HCT116 (cell line): ENCODE results near the gene IL31. TPM values are rescaled to one million over a fixed set of nuclear protein-coding genes. Genes with fewer than 3 reads are reported as not detected.

Source experiments
- ATAC-seq: fragments of 200-7000 bp; cut with Tn5 transposase; 2 replicates; pipeline ENCODE4 v1.9.1; 2020; ENCODE audit warnings: mild to moderate bottlenecking, moderate library complexity
- BruUV-seq: library from RNA; stranded (reverse); fragments of 400-500 nt; replicated peaks from 2 replicates; lab custom pipeline; 2021; lab: Mats Ljungman, UMichigan
- CTCF ChIA-PET: fragments of 300-600 bp; sonication (Branson Sonifier 250); formaldehyde crosslinking; loops from one replicate; lab custom pipeline; 2021; ENCODE audit warnings: antibody characterized with exemption; lab: Charles Lee
- POLR2A ChIA-PET: fragments of 300-600, 350-600 bp; sonication (Branson Sonifier 250); formaldehyde crosslinking; loops from one replicate; lab custom pipeline; 2021; ENCODE audit warnings: antibody characterized with exemption; lab: Charles Lee
- RAD21 ChIA-PET, 2 experiments: fragments of 300-600 bp; sonication (Branson Sonifier 250); formaldehyde crosslinking; loops; one replicate each; lab custom pipeline; 2023; ENCODE audit warnings: low total read pairs in 2 of 2; ENCODE audit not compliant: uncharacterized antibody in 2 of 2, unreplicated experiment in 2 of 2, low non-redundant PET in 1 of 2; lab: Charles Lee
- DNase-seq: peaks from one replicate; pipeline ENCODE4 v3.0.0-alpha.2; 2010; ENCODE audit warnings: low read depth, low spot score
- H2AFZ ChIP-seq: fragments of 200-600 bp; shearing (Covaris generic), sonication (generic); 2 replicates; pipeline ENCODE4 v1.6.1; 2017; ENCODE audit warnings: low read depth, mixed run types, mixed read lengths, antibody characterized with exemption, low read length; ENCODE audit not compliant: poor library complexity, severe bottlenecking
- H3K27ac ChIP-seq: 2 replicates; pipeline ENCODE4 v1.5.1; 2012; ENCODE audit warnings: low read depth, low read length
- H3K27me3 ChIP-seq: fragments of 200-600 bp; sonication (generic); 2 replicates; pipeline ENCODE4 v1.6.1; 2016; ENCODE audit warnings: mixed run types, low read length, mixed read lengths; ENCODE audit not compliant: insufficient read depth
- H3K36me3 ChIP-seq, 2 experiments: fragments of 200-500 bp in 1 of 2; fragments of 200-600 bp in 1 of 2; sonication (Bioruptor generic) in 1 of 2; sonication (generic) in 1 of 2; 2 replicates each; pipeline versions ENCODE4 v1.5.1 to v1.6.1; 2014 to 2016; ENCODE audit warnings: low read length in 2 of 2, inconsistent platforms in 1 of 2, mixed read lengths in 1 of 2, mixed run types in 1 of 2; ENCODE audit not compliant: insufficient read depth in 2 of 2, control insufficient read depth in 1 of 2
- H3K4me1 ChIP-seq, 2 experiments: fragments of 200-600 bp in 1 of 2; sonication (generic) in 1 of 2; 2 replicates each; pipeline versions ENCODE4 v1.5.1 to v1.6.1; 2012 to 2017; ENCODE audit warnings: low read length in 2 of 2, inconsistent platforms in 1 of 2, mild to moderate bottlenecking in 1 of 2, mixed read lengths in 1 of 2, mixed run types in 1 of 2, moderate library complexity in 1 of 2; ENCODE audit not compliant: insufficient read depth in 2 of 2, control insufficient read depth in 1 of 2
- H3K4me2 ChIP-seq: fragments of 200-600 bp; sonication (generic); 2 replicates; pipeline ENCODE4 v1.6.1; 2017; ENCODE audit warnings: mixed run types, low read length, mixed read lengths
- H3K4me3 ChIP-seq, 2 experiments: fragments of 200-600 bp in 1 of 2; sonication (generic) in 1 of 2; replicated peaks in 1 of 2; 2 replicates each; pipeline ENCODE4 v1.5.1; 2011 to 2016; ENCODE audit warnings: low read length in 2 of 2, control low read depth in 1 of 2, low read depth in 1 of 2, mild to moderate bottlenecking in 1 of 2, mixed read lengths in 1 of 2, mixed run types in 1 of 2
- H3K79me2 ChIP-seq: fragments of 200-600 bp; sonication (generic); 2 replicates; pipeline ENCODE4 v1.6.1; 2017; ENCODE audit warnings: mild to moderate bottlenecking, mixed run types, low read length, moderate library complexity, mixed read lengths; ENCODE audit not compliant: insufficient read depth
- H3K9ac ChIP-seq: fragments of 200-600 bp; sonication (generic); 2 replicates; pipeline ENCODE4 v1.6.1; 2016; ENCODE audit warnings: low read length, mixed read lengths
- H3K9me2 ChIP-seq: fragments of 200-600 bp; sonication (generic), shearing (Covaris generic); 2 replicates; pipeline ENCODE4 v1.6.1; 2017; ENCODE audit warnings: mixed run types, mild to moderate bottlenecking, moderate library complexity; ENCODE audit not compliant: insufficient read depth
- H3K9me3 ChIP-seq, 2 experiments: fragments of 200-500 bp in 1 of 2; fragments of 200-600 bp in 1 of 2; sonication (Bioruptor generic) in 1 of 2; sonication (generic) in 1 of 2; 2 replicates each; pipeline ENCODE4 v1.6.1; 2014 to 2017; ENCODE audit warnings: low read length in 2 of 2, mixed read lengths in 2 of 2, inconsistent platforms in 1 of 2, low read depth in 1 of 2, mild to moderate bottlenecking in 1 of 2, mixed run types in 1 of 2, moderate library complexity in 1 of 2; ENCODE audit not compliant: control insufficient read depth in 1 of 2, insufficient read depth in 1 of 2
- H4K20me1 ChIP-seq: fragments of 200-600 bp; sonication (generic), shearing (Covaris generic); 2 replicates; pipeline ENCODE4 v1.6.1; 2017; ENCODE audit warnings: mixed run types, mild to moderate bottlenecking, moderate library complexity; ENCODE audit not compliant: insufficient read depth
- CBX3 ChIP-seq: IDR thresholded peaks from 2 replicates; pipeline ENCODE4 v1.6.1; 2012; ENCODE audit warnings: low read depth
- CEBPB ChIP-seq: IDR thresholded peaks from 2 replicates; pipeline ENCODE4 v1.6.1; 2012; ENCODE audit warnings: low read depth
- EGR1 ChIP-seq: IDR thresholded peaks from 2 replicates; pipeline ENCODE4 v1.6.1; 2012; ENCODE audit warnings: low read depth
- EZH2 ChIP-seq: fragments of 200-600 bp; sonication (generic); IDR thresholded peaks from 2 replicates; pipeline ENCODE4 v1.6.1; 2017; ENCODE audit warnings: antibody characterized with exemption, mixed run types
- EZH2phosphoT487 ChIP-seq: fragments of 200-600 bp; IDR thresholded peaks from 2 replicates; pipeline ENCODE4 v1.6.1; 2018; ENCODE audit warnings: antibody characterized with exemption, borderline replicate concordance
- FOSL1 ChIP-seq: IDR thresholded peaks from 2 replicates; pipeline ENCODE4 v1.6.1; 2012; ENCODE audit warnings: low read depth
- JUND ChIP-seq: IDR thresholded peaks from 2 replicates; pipeline ENCODE4 v1.6.1; 2012
- POLR2A ChIP-seq: IDR thresholded peaks from 2 replicates; pipeline ENCODE4 v1.7.0; 2011; ENCODE audit warnings: borderline replicate concordance; ENCODE audit not compliant: insufficient read depth, insufficient read length; ENCODE audit errors: extremely low read depth
- POLR2AphosphoS5 ChIP-seq: IDR thresholded peaks from 2 replicates; pipeline ENCODE4 v1.6.1; 2011; ENCODE audit warnings: mild to moderate bottlenecking, low read depth, low read length, moderate library complexity
- SIN3A ChIP-seq: IDR thresholded peaks from 2 replicates; pipeline ENCODE4 v1.6.1; 2012; ENCODE audit warnings: low read depth
- SRF ChIP-seq: IDR thresholded peaks from 2 replicates; pipeline ENCODE4 v1.6.1; 2012; ENCODE audit warnings: low read depth
- YY1 ChIP-seq: IDR thresholded peaks from 2 replicates; pipeline ENCODE4 v1.6.1; 2011; ENCODE audit warnings: low read length, low read depth, moderate library complexity, mild to moderate bottlenecking; ENCODE audit not compliant: insufficient replicate concordance; ENCODE audit errors: extremely low read depth
- intact Hi-C: fragments of 100-400 bp; cut with micrococcal nuclease; formaldehyde crosslinking; loops from 2 replicates; pipeline ENCODE4 v1.10.0; 2022
- total RNA-seq: library from RNA; stranded (reverse); gene quantifications from one replicate; pipeline ENCODE4 v1.2.1, GENCODE V29; 2021; ENCODE audit not compliant: unreplicated experiment
- TF ChIP-seq, protein P1 (sequence below): IDR thresholded peaks from 2 replicates; pipeline ENCODE4 v1.6.1; 2012; ENCODE audit warnings: low read depth
- TF ChIP-seq, protein P2 (sequence below): IDR thresholded peaks from 2 replicates; pipeline ENCODE4 v1.6.1; 2012
- TF ChIP-seq, protein P3 (sequence below): IDR thresholded peaks from 2 replicates; pipeline ENCODE4 v1.6.1; 2012
- TF ChIP-seq, protein P4 (sequence below), 3 experiments: fragments of 200-600 bp in 1 of 3; sonication (generic) in 1 of 3; IDR thresholded peaks in 2 of 3; conservative IDR thresholded peaks in 1 of 3; 2 replicates each; pipeline ENCODE4 v1.5.1; 2012 to 2017; ENCODE audit warnings: low read depth in 2 of 3, low read length in 2 of 3, antibody characterized with exemption in 1 of 3, borderline replicate concordance in 1 of 3, control low read depth in 1 of 3, mild to moderate bottlenecking in 1 of 3, mixed read lengths in 1 of 3, mixed run types in 1 of 3, moderate library complexity in 1 of 3; ENCODE audit not compliant: insufficient read depth in 1 of 3
- TF ChIP-seq, protein P5 (sequence below): IDR thresholded peaks from 2 replicates; pipeline ENCODE4 v1.6.1; 2011; ENCODE audit warnings: mild to moderate bottlenecking, low read length, moderate library complexity; ENCODE audit not compliant: insufficient replicate concordance; ENCODE audit errors: extremely low read depth

Gene IL31
- total RNA-seq, 1 experiment from 2014 or later, result not detected

DNA sequence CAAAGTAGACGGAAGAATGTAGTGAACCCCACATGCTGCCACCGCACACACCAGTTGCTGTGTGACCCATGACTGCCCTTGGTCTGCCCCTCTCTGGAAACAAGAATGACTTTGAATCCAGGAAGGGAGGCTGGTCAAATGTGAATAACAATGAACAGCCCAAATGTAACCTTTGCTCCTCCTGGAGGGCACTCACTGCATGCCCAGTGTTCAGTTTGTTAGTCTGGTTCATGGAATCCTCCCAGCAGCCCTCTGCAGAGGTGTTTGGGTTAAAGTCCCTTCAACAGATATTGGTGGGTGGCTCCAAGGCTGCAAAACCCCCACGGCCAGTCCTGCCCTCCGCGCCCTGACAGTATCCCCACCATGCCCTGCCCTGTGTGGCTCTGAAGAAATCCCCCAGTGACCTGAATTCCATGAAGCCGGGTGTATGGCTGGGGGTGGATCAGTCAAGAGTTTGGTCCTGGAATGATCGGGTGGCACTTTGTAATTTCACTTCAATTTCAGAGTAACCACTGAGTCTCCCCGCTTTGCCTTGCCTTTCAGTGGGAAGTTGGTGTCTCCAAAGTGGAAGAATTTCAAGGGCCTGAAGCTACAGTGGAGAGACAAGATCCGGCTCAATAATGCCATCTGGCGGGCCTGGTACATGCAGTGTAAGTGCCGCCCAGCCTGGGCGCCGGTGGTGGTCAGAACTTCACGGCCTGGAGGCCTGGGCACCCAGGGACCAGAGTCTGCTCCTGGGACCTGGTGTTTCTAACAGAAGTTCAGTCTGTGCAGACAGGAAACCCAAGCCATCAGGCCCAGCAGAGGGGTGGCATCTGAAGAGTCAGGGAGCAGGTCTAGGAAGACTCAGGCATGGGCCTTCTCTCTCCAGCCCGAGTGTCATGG is 47.1 kb downstream of the IL31 start:
- no peak overlapping the region for H3K4me3 ChIP-seq
- H4K20me1 ChIP-seq, result no peaks in the 10 kb centered on the region; the same call in 1 of the 2 replicates
- TF ChIP-seq, protein P1, sequence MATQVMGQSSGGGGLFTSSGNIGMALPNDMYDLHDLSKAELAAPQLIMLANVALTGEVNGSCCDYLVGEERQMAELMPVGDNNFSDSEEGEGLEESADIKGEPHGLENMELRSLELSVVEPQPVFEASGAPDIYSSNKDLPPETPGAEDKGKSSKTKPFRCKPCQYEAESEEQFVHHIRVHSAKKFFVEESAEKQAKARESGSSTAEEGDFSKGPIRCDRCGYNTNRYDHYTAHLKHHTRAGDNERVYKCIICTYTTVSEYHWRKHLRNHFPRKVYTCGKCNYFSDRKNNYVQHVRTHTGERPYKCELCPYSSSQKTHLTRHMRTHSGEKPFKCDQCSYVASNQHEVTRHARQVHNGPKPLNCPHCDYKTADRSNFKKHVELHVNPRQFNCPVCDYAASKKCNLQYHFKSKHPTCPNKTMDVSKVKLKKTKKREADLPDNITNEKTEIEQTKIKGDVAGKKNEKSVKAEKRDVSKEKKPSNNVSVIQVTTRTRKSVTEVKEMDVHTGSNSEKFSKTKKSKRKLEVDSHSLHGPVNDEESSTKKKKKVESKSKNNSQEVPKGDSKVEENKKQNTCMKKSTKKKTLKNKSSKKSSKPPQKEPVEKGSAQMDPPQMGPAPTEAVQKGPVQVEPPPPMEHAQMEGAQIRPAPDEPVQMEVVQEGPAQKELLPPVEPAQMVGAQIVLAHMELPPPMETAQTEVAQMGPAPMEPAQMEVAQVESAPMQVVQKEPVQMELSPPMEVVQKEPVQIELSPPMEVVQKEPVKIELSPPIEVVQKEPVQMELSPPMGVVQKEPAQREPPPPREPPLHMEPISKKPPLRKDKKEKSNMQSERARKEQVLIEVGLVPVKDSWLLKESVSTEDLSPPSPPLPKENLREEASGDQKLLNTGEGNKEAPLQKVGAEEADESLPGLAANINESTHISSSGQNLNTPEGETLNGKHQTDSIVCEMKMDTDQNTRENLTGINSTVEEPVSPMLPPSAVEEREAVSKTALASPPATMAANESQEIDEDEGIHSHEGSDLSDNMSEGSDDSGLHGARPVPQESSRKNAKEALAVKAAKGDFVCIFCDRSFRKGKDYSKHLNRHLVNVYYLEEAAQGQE, result no peak
- TF ChIP-seq, protein P2, sequence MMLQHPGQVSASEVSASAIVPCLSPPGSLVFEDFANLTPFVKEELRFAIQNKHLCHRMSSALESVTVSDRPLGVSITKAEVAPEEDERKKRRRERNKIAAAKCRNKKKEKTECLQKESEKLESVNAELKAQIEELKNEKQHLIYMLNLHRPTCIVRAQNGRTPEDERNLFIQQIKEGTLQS, result no peak
- TF ChIP-seq CEBPB (no peak), EZH2 (no peak), CBX3 (no peak), SRF (no peak), EZH2phosphoT487 (no peak), JUND (no peak), SIN3A (no peak), EGR1 (no peak), YY1 (no peak), FOSL1 (no peak), POLR2A (no peak), POLR2AphosphoS5 (no peak)
- TF ChIP-seq, protein P3, sequence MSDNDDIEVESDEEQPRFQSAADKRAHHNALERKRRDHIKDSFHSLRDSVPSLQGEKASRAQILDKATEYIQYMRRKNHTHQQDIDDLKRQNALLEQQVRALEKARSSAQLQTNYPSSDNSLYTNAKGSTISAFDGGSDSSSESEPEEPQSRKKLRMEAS, result no peak
- TF ChIP-seq, protein P4, sequence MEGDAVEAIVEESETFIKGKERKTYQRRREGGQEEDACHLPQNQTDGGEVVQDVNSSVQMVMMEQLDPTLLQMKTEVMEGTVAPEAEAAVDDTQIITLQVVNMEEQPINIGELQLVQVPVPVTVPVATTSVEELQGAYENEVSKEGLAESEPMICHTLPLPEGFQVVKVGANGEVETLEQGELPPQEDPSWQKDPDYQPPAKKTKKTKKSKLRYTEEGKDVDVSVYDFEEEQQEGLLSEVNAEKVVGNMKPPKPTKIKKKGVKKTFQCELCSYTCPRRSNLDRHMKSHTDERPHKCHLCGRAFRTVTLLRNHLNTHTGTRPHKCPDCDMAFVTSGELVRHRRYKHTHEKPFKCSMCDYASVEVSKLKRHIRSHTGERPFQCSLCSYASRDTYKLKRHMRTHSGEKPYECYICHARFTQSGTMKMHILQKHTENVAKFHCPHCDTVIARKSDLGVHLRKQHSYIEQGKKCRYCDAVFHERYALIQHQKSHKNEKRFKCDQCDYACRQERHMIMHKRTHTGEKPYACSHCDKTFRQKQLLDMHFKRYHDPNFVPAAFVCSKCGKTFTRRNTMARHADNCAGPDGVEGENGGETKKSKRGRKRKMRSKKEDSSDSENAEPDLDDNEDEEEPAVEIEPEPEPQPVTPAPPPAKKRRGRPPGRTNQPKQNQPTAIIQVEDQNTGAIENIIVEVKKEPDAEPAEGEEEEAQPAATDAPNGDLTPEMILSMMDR (IDR thresholded peaks at IDR 0.05 in 2 of 3, conservative IDR thresholded peaks at IDR 0.05 in 1 of 3; ENCODE audit: borderline replicate concordance in 1 of 3, insufficient read depth in 1 of 3, low read depth in 2 of 3, low read length in 2 of 3), result no peak
- TF ChIP-seq, protein P5, sequence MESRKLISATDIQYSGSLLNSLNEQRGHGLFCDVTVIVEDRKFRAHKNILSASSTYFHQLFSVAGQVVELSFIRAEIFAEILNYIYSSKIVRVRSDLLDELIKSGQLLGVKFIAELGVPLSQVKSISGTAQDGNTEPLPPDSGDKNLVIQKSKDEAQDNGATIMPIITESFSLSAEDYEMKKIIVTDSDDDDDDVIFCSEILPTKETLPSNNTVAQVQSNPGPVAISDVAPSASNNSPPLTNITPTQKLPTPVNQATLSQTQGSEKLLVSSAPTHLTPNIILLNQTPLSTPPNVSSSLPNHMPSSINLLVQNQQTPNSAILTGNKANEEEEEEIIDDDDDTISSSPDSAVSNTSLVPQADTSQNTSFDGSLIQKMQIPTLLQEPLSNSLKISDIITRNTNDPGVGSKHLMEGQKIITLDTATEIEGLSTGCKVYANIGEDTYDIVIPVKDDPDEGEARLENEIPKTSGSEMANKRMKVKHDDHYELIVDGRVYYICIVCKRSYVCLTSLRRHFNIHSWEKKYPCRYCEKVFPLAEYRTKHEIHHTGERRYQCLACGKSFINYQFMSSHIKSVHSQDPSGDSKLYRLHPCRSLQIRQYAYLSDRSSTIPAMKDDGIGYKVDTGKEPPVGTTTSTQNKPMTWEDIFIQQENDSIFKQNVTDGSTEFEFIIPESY, result no peak
- H3K27ac ChIP-seq, result no peak overlapping the region
- BruUV-seq, result no TSS peak
- no peak overlapping the region for H2AFZ ChIP-seq
- no peak overlapping the region for H3K4me2 ChIP-seq
- H3K79me2 ChIP-seq, result peaks cover 48% of the 10 kb centered on the region
- intact Hi-C loops, result no loop called here
- peaks cover 22 to 31% of the 10 kb centered on the region in 2 experiments for H3K4me1 ChIP-seq
- CTCF ChIA-PET, result interaction anchor here (1.2 kb wide), 1 partner anchor 64 kb away, joined by 3 read pairs; no protein-coding TSS in a partner anchor
- H3K9me3 ChIP-seq, result no peaks in the 10 kb centered on the region
- peaks cover 10 to 22% of the 10 kb centered on the region in 2 experiments; a peak in 2 of 4 replicates for H3K36me3 ChIP-seq
- DNase-seq, result no peak
- ATAC-seq, result no peak
- H3K9ac ChIP-seq, result no peak overlapping the region
- POLR2A ChIA-PET, result no interaction called here
- H3K9me2 ChIP-seq, result no peaks in the 10 kb centered on the region
- H3K27me3 ChIP-seq, result no peaks in the 10 kb centered on the region
- RAD21 ChIA-PET, result no interaction called here
